AML-193 (cell line): Measurements from ENCODE around the gene KCNH5.

ENCODE experiments used
- DNase-seq, 2 experiments: peaks; one replicate each; lab custom pipeline; 2025; lab: John Stamatoyannopoulos, UW

Gene KCNH5

GRCh38 chr14:63045234-63045611 is at the start of gene KCNH5:
Gene KCNH5, minus strand, starts transcription at chr14:63045458. Its CDS starts 272 bp downstream, at chr14:63045186.
- DNase-seq: no peak

- no peak for DNase-seq
Observed at GRCh38 chr14:63091394-63091996, 46.2 kb upstream of the KCNH5 start.

- no peak for DNase-seq
Observed at GRCh38 chr14:63088865-63089264, 43.6 kb upstream of the KCNH5 start.

- no peak for DNase-seq
Observed at GRCh38 chr14:63078569-63078968, 33.3 kb upstream of the KCNH5 start.

GRCh38 chr14:63076488-63076887 is 31.2 kb upstream of the KCNH5 start:
- no peak for DNase-seq

GRCh38 chr14:63055631-63056030 is 10.4 kb upstream of the KCNH5 start:
- no peak for DNase-seq

GRCh38 chr14:63051992-63052391 is 6.7 kb upstream of the KCNH5 start:
- no peak for DNase-seq

GRCh38 chr14:63051301-63051700 is 6.0 kb upstream of the KCNH5 start:
- no peak for DNase-seq

- no peak for DNase-seq
Observed at GRCh38 chr14:63050694-63051093, 5.4 kb upstream of the KCNH5 start.

- no peak for DNase-seq
Observed at GRCh38 chr14:63046339-63047268, 1.3 kb upstream of the KCNH5 start.

GRCh38 chr14:63045612-63046320 is 508 bp upstream of the KCNH5 start:
- DNase-seq: no peak

GRCh38 chr14:63039866-63040265 is 5.4 kb downstream of the KCNH5 start:
- DNase-seq: peak; percentile 5 to 11

GRCh38 chr14:63032641-63033040 is 12.6 kb downstream of the KCNH5 start:
- DNase-seq: no peak

GRCh38 chr14:63032076-63032475 is 13.2 kb downstream of the KCNH5 start:
- DNase-seq: no peak

- no peak for DNase-seq
Observed at GRCh38 chr14:63030113-63030512, 15.1 kb downstream of the KCNH5 start.

GRCh38 chr14:63027719-63028118 is 17.5 kb downstream of the KCNH5 start:
- no peak for DNase-seq

- no peak for DNase-seq
Observed at GRCh38 chr14:63026491-63026890, 18.8 kb downstream of the KCNH5 start.

- no peak for DNase-seq
Observed at GRCh38 chr14:63014621-63015020, 30.6 kb downstream of the KCNH5 start.

GRCh38 chr14:63012171-63012570 is 33.1 kb downstream of the KCNH5 start:
- DNase-seq: no peak

GRCh38 chr14:63011623-63012022 is 33.6 kb downstream of the KCNH5 start:
- DNase-seq: no peak

- DNase-seq: no peak
Observed at GRCh38 chr14:63009495-63009894, 35.8 kb downstream of the KCNH5 start.

- no peak for DNase-seq
Observed at GRCh38 chr14:63006531-63006930, 38.7 kb downstream of the KCNH5 start.

GRCh38 chr14:62994096-62994495 is 51.2 kb downstream of the KCNH5 start:
- no peak for DNase-seq
